Measurements from ENCODE around the gene INVS. TPM values are rescaled to one million over a fixed set of nuclear protein-coding genes. Genes with fewer than 3 reads are reported as not detected.

INVS gene
- total RNA-seq, 4 donors from 2014 or later, result 5.5 to 13.9 (median 6.7) TPM

DNA sequence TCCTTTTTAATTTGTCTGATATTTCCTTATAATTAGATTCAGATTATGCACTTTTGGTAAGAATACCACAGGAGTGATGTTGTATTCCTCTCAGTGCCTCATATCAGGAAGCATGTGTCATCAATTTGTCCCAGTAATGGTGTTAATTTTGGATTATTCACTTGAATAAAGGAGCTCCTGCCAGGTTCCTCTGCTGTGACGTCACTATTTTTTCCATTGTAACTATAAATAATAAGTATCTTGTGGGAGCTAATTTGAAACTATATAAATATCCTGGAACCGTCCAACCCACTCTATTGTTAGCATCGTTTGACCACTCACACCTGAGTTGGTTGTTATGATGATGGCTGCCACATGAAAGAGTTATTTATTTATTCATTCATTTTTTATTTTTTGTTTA lies 107.9 kb downstream of the INVS start:
- intact Hi-C loops (cut with DNase I; ENCODE audit: low total_unique reads), result no loop called here
- Histone ChIP-seq H3K9me3 (no peaks in the 10 kb centered on the region), H3K36me3 (no peaks in the 10 kb centered on the region), H3K4me1 (peaks cover 0 to 6% of the 10 kb centered on the region in 2 donors), H3K4me3 (no peak overlapping the region), H3K27me3 (no peaks in the 10 kb centered on the region), H3K27ac (no peak overlapping the region)
- TF ChIP-seq POLR2A (IDR thresholded peaks at IDR 0.05), result no peak
- TF ChIP-seq, protein P1, sequence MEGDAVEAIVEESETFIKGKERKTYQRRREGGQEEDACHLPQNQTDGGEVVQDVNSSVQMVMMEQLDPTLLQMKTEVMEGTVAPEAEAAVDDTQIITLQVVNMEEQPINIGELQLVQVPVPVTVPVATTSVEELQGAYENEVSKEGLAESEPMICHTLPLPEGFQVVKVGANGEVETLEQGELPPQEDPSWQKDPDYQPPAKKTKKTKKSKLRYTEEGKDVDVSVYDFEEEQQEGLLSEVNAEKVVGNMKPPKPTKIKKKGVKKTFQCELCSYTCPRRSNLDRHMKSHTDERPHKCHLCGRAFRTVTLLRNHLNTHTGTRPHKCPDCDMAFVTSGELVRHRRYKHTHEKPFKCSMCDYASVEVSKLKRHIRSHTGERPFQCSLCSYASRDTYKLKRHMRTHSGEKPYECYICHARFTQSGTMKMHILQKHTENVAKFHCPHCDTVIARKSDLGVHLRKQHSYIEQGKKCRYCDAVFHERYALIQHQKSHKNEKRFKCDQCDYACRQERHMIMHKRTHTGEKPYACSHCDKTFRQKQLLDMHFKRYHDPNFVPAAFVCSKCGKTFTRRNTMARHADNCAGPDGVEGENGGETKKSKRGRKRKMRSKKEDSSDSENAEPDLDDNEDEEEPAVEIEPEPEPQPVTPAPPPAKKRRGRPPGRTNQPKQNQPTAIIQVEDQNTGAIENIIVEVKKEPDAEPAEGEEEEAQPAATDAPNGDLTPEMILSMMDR (IDR thresholded peaks at IDR 0.05 in 4 of 5, conservative IDR thresholded peaks at IDR 0.05 in 1 of 5), result no peak
- ATAC-seq (no peak), DNase-seq (no peak)
- in situ Hi-C loops (cut with MboI; ENCODE audit: low sequenced_read_pairs in 4 of 4), result loop anchor here in 2 of 4 donors (25.0 kb wide), 3 partner anchors 170 to 1020 kb away; partner anchors contain the start of gene NR4A3 (in 1 of the 2)

DNA sequence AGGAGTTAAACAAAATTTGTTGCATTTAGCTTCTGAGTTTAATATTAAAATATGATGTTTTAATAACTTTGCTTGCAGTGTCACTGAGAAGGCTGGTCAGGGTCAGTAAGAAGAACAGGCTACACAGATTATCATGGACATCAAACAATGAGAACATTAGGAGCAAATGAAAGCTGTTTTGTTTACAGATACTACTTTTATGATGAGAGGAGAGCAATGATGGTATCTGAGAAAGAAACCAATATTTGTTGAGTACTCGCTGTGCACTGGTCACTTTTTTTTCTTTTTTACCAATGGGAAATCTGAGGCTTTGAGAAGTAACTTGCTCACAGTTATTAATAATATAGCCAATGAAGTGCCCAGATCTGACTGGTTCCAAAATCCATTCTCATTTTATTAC lies 109.6 kb downstream of the INVS start:
- Histone ChIP-seq H3K4me3 (no peak overlapping the region), H3K9me3 (no peaks in the 10 kb centered on the region), H3K27me3 (no peaks in the 10 kb centered on the region), H3K36me3 (no peaks in the 10 kb centered on the region), H3K27ac (no peak overlapping the region), H3K4me1 (peaks cover 0 to 6% of the 10 kb centered on the region in 2 donors)
- ATAC-seq (no peak), DNase-seq (no peak)
- no peak for TF ChIP-seq POLR2A (IDR thresholded peaks at IDR 0.05)
- TF ChIP-seq, protein P1 (IDR thresholded peaks at IDR 0.05 in 4 of 5, conservative IDR thresholded peaks at IDR 0.05 in 1 of 5), result no peak
- in situ Hi-C loops (cut with MboI; ENCODE audit: low sequenced_read_pairs in 4 of 4), result loop anchor here in 2 of 4 donors (25.0 kb wide), 3 partner anchors 171 to 1021 kb away; partner anchors contain the start of gene NR4A3 (in 1 of the 2)
- intact Hi-C loops (cut with DNase I; ENCODE audit: low total_unique reads), result no loop called here

DNA sequence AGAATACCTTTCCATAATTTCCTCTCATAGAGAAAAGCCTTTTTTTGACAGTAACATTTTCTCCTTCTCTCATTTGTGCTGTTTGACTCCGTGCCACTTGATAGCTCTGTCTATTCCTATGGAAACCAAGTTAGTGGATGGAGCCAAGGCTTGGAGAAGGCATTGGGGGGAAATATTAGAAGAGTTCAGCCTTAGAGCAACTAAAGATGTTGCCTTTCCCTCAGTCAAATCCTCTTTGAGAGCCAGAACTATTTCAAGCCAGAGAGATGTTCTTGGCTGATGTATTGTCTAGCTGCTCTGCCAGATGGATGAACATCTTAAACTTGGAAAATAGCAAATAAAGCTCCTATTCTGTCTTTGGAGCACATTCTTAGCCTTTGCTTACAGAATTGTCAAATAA lies 112.4 kb downstream of the INVS start:
- intact Hi-C loops (cut with DNase I; ENCODE audit: low total_unique reads) (loop anchor here (10.0 kb wide), 1 partner anchor 1037 kb away; no protein-coding TSS in a partner anchor), in situ Hi-C loops (cut with MboI; ENCODE audit: low sequenced_read_pairs in 4 of 4) (loop anchor here in 3 of 4 donors (5.0 to 25.0 kb wide), 4 partner anchors 174 to 1024 kb away; partner anchors contain the start of gene NR4A3 (in 1 of the 3))
- Histone ChIP-seq H3K36me3 (no peaks in the 10 kb centered on the region), H3K9me3 (no peaks in the 10 kb centered on the region), H3K27ac (no peak overlapping the region), H3K4me3 (no peak overlapping the region), H3K27me3 (no peaks in the 10 kb centered on the region), H3K4me1 (peaks cover 0 to 6% of the 10 kb centered on the region in 2 donors)
- ATAC-seq (no peak), DNase-seq (no peak)
- no peak for TF ChIP-seq POLR2A (IDR thresholded peaks at IDR 0.05)
- TF ChIP-seq, protein P1 (IDR thresholded peaks at IDR 0.05 in 4 of 5, conservative IDR thresholded peaks at IDR 0.05 in 1 of 5), result no peak

DNA sequence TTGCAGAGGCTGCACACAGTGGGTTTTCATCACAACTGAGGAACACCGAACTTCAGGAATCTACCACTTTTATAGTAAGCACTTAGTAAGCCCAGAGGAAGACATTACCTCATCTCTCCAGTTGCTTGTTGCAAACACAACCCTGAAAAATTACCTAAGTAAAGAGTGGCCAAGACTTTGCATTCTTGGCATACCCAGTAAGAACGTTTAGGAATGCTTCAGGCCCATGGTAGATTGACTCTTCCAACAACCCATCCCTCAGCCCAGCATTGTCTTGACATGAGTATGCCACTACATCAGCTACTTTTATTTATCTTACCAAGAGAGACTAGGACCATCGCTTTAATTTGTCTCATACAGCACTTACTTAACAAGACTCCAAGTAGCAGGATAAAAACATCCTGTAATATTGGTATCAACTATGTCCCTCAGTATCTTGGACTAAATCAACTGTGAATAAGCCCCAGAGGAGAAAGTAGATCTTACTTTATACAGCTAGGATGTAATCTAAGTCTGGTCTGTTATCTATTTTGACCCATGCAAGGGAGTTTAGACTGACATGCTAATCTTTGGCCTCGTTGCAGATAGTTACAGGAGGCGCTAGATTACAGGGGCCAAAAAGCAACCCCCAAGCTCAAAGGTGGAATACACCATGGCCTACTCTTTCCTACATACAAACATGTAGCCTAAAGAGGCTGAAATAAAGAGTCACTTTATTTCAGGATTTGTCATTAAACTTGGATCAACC lies 114.9 kb downstream of the INVS start:
- DNase-seq (no peak), ATAC-seq (no peak)
- Histone ChIP-seq H3K27ac (no peak overlapping the region), H3K9me3 (no peaks in the 10 kb centered on the region), H3K27me3 (no peaks in the 10 kb centered on the region), H3K4me1 (peaks cover 0 to 6% of the 10 kb centered on the region in 2 donors), H3K36me3 (no peaks in the 10 kb centered on the region), H3K4me3 (no peak overlapping the region)
- intact Hi-C loops (cut with DNase I; ENCODE audit: low total_unique reads), result loop anchor here (10.0 kb wide), 1 partner anchor 1039 kb away; no protein-coding TSS in a partner anchor
- TF ChIP-seq, protein P1 (IDR thresholded peaks at IDR 0.05 in 4 of 5, conservative IDR thresholded peaks at IDR 0.05 in 1 of 5), result no peak
- TF ChIP-seq POLR2A (IDR thresholded peaks at IDR 0.05), result no peak
- in situ Hi-C loops (cut with MboI; ENCODE audit: low sequenced_read_pairs in 4 of 4), result loop anchor here in 3 of 4 donors (5.0 to 25.0 kb wide), 4 partner anchors 177 to 1027 kb away; partner anchors contain the start of gene NR4A3 (in 1 of the 3)
